Activated naive CD4-positive, alpha-beta T cell treated with anti-CD3 and anti-CD28 coated beads, Interleukin-2, amount 10 ng/mL, durations not matched to agents 7 days and 5 days (primary cell): ENCODE measurements around the gene MRE11.
"Not testable (repeated sequence)": the region's sequence is repeated elsewhere in the genome, so short reads cannot be mapped to it uniquely, and the experiment has no call there.

ENCODE experiments used
- CTCF ChIA-PET: fragments of 350-600 bp; sonication (Branson Sonifier 250); formaldehyde crosslinking; loops from one replicate; lab custom pipeline; 2021; ENCODE audit warnings: antibody characterized with exemption; lab: Charles Lee
- DNase-seq: peaks from one replicate; pipeline ENCODE4 v3.0.0-alpha.2; 2020
- H3K27ac Mint-ChIP-seq: one replicate; pipeline ENCODE4 v1.8.0; 2021; ENCODE audit warnings: mild to moderate bottlenecking, moderate library complexity, mixed read lengths
- H3K27me3 Mint-ChIP-seq: one replicate; pipeline ENCODE4 v1.8.0; 2021; ENCODE audit warnings: mild to moderate bottlenecking, mixed read lengths
- H3K36me3 Mint-ChIP-seq: one replicate; pipeline ENCODE4 v1.8.0; 2021; ENCODE audit warnings: mixed read lengths
- H3K4me1 Mint-ChIP-seq: one replicate; pipeline ENCODE4 v1.8.0; 2021; ENCODE audit warnings: mixed read lengths
- H3K4me3 Mint-ChIP-seq: one replicate; pipeline ENCODE4 v1.8.0; 2021; ENCODE audit warnings: mild to moderate bottlenecking, moderate library complexity, mixed read lengths
- H3K9me3 Mint-ChIP-seq: one replicate; pipeline ENCODE4 v1.8.0; 2021; ENCODE audit warnings: mixed read lengths

The MRE11 gene

DNA sequence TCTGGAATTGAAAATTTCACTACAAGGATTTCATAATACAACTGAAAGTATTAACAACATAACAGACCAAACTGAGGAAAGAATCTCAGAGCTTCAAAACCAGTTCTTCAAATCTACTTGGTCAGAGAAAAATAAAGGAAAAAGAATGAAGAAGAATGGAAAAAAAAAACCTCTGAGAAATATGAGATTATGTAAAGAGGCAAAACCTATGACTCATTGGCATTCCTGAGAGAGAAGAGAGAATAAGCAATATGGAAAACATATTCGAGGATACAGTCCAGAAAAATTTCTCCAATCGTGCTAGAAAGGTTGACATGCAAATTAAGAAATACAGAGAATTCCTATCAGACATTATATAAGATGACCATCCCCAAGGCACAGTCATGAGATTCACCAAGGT, 69.0 kb downstream of the MRE11 start:
- Mint-ChIP-seq H3K36me3 (peaks cover 51% of the 10 kb centered on the region), H3K4me1 (no peaks in the 10 kb centered on the region), H3K27me3 (no peaks in the 10 kb centered on the region), H3K9me3 (peaks cover 3% of the 10 kb centered on the region), H3K27ac (no peak overlapping the region), H3K4me3 (no peak overlapping the region)
- CTCF ChIA-PET: no interaction called here
- DNase-seq: no peak

DNA sequence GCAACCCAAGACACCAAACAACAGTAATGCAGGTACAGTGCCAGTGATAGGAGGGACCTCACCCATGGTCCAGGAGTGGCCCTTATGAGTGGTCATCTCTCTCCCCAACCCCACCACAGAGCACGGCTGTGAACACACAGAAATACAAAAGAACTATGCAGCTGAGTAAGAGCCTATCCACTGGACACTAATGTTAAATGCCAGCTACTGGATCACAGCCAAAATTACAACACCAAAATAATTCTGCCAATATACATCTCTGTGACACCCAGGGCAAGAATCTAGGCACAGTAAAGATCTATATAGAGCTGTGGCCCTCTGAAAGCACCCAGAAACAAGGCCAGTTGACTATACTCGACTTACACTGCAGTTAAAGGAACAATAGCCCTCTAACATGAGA, 69.6 kb downstream of the MRE11 start:
- no peak for DNase-seq
- H3K36me3 Mint-ChIP-seq: peaks cover 46% of the 10 kb centered on the region
- H3K4me1 Mint-ChIP-seq: no peaks in the 10 kb centered on the region
- H3K4me3 Mint-ChIP-seq: no peak overlapping the region
- H3K9me3 Mint-ChIP-seq: peaks cover 3% of the 10 kb centered on the region
- H3K27ac Mint-ChIP-seq: no peak overlapping the region
- no peaks in the 10 kb centered on the region for H3K27me3 Mint-ChIP-seq
- CTCF ChIA-PET: no interaction called here

GRCh38 chr11:94423507-94423906, 70.1 kb downstream of the MRE11 start:
- Mint-ChIP-seq H3K4me3 (no peak overlapping the region), H3K27ac (no peak overlapping the region), H3K36me3 (peaks cover 42% of the 10 kb centered on the region), H3K4me1 (no peaks in the 10 kb centered on the region), H3K27me3 (no peaks in the 10 kb centered on the region), H3K9me3 (peaks cover 3% of the 10 kb centered on the region)
- no peak for DNase-seq
- CTCF ChIA-PET: no interaction called here

DNA sequence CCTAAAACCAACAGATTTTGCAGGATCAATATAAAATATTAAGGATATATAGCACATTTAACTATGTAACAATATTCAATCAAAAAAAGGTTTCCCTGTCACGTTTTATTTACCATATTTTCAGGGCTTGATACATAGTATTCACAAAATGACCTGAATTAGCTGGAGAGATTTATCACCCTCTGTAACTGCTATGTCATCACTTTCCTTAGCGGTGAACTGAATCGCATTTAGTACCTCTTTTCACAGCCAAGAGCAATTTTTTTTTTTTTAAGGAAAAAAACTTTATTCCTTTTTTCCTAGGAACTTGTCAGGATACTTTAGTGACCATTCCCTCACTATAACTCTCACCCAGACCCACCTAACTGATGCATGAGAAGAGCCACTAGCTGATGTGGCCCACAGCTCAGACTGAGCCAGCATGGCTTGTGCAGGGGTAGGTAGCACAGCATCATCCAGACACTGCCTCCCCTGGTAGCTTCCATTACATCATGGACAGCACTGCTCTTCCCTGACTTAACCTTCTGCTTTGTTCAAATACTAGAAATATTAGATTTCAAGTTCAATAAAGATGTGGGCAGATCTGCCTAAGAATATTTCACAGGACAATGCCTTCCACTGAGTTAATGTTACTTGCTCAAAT, 75.4 kb downstream of the MRE11 start:
- CTCF ChIA-PET: interaction anchor here (0.6 to 0.7 kb wide), 2 partner anchors 39 to 114 kb away, joined by 3 to 4 read pairs; partner anchors contain the start of gene IZUMO1R
- no peak for DNase-seq
- Mint-ChIP-seq H3K27ac (no peak overlapping the region), H3K4me3 (no peak overlapping the region), H3K36me3 (peaks cover 12% of the 10 kb centered on the region), H3K27me3 (no peaks in the 10 kb centered on the region), H3K9me3 (no peaks in the 10 kb centered on the region), H3K4me1 (no peaks in the 10 kb centered on the region)

DNA sequence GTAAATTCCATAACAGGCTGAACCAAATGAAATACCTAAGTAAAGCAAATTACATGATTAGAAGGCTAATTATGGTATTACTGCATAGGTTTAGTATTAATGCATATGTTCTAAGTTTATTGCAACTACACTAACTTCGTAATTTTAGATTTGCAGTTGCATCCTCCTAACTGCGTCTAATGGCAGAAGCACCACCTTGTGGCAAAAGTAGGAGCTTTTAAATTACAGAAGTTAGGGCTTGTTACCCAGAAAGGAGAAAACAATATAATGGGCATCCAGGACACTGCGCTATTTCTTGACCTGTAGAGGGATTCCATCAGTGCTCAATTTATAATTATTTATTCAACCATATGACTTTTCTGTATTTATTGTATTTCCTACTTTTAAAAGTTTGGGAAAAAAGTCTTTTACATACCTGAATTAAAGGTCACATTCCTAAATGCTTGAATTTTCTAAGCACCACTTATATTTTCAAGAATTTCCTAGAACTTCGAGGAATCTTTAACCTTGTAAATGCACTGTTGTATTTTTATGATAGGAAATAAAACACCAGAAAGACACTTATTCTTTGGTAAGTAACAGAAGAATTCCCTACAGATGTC, 76.2 kb downstream of the MRE11 start:
- Mint-ChIP-seq H3K27ac (no peak overlapping the region), H3K36me3 (peaks cover 11% of the 10 kb centered on the region), H3K9me3 (no peaks in the 10 kb centered on the region), H3K27me3 (no peaks in the 10 kb centered on the region), H3K4me3 (no peak overlapping the region), H3K4me1 (no peaks in the 10 kb centered on the region)
- CTCF ChIA-PET: interaction anchor here (0.6 to 0.9 kb wide), 4 partner anchors 10 to 1194 kb away, joined by 3 to 4 read pairs (median 3); partner anchors contain the start of gene IZUMO1R
- DNase-seq: no peak

DNA sequence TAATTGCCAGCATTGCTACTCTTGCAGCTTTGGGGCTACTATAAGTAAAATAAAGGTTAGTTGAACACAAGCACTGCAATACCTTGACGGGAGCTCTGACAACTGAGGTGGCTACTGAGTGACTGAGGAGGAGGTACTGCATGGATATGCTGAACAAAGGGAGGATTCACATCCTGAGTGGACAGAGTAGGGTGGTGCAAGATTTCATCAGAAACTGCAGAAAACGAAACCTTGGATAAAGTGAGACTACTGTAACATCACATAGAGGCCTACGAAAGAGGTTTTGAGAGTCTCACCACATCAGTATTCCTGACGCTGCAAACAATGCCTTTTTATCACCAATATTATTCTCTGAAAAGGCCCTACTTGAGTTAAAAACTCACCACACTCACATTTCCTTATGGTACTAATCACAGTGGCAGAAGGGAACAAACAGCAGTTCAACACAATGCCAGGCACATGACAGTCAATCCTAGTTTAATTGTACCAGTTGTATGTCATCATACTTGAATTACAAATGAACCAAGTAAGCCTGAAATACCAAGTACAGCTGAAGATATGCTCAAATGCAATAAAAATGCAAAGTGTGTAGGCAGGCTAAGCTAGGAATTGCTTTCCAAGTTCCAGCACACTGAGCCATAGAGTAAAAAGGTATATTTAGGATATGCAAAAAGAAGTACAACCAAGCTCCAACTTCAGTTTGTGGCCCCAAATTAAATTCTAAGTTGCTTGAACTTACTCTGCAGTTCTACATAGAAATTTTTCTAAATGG, 88.4 kb downstream of the MRE11 start:
- Mint-ChIP-seq H3K4me3 (no peak overlapping the region), H3K27me3 (peaks cover 36% of the 10 kb centered on the region), H3K9me3 (peaks cover 10% of the 10 kb centered on the region), H3K27ac (no peak overlapping the region), H3K4me1 (peaks cover 7% of the 10 kb centered on the region), H3K36me3 (peaks cover 1% of the 10 kb centered on the region)
- no peak for DNase-seq
- CTCF ChIA-PET: no interaction called here

GRCh38 chr11:94402355-94402754, 91.3 kb downstream of the MRE11 start:
- Mint-ChIP-seq H3K9me3 (peaks cover 2% of the 10 kb centered on the region), H3K4me1 (peaks cover 7% of the 10 kb centered on the region), H3K4me3 (no peak overlapping the region), H3K27ac (no peak overlapping the region), H3K36me3 (peaks cover 1% of the 10 kb centered on the region), H3K27me3 (peaks cover 65% of the 10 kb centered on the region)
- CTCF ChIA-PET: no interaction called here
- no peak for DNase-seq

DNA sequence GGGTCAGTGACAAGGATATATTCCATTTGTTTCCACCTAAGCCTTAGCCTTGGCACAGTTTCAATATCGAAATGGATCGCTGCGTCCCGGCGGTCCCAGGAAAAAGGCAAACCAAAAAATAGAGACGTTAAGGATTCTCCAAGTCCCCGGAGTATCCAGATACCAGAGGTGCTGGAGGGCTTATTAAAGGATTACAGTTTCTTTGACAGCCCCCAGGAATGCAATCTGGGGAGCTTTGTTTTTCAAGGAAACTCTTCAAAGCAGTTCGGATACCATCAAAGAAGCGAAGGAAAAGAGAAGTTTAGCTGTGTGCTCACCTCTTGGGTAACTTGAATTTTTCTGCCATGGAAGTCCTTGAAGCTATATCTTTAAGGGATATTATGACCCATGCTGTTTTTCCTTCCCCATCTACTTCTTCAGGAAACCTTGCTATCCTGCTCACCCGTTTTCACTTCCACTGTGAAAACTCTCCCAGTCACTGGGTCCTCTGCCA, 91.8 kb downstream of the MRE11 start:
- H3K4me3 Mint-ChIP-seq: no peak overlapping the region
- CTCF ChIA-PET: no interaction called here
- H3K27me3 Mint-ChIP-seq: peaks cover 68% of the 10 kb centered on the region
- no peaks in the 10 kb centered on the region for H3K9me3 Mint-ChIP-seq
- peaks cover 7% of the 10 kb centered on the region for H3K4me1 Mint-ChIP-seq
- DNase-seq: no peak
- H3K27ac Mint-ChIP-seq: no peak overlapping the region
- peaks cover 1% of the 10 kb centered on the region for H3K36me3 Mint-ChIP-seq

DNA sequence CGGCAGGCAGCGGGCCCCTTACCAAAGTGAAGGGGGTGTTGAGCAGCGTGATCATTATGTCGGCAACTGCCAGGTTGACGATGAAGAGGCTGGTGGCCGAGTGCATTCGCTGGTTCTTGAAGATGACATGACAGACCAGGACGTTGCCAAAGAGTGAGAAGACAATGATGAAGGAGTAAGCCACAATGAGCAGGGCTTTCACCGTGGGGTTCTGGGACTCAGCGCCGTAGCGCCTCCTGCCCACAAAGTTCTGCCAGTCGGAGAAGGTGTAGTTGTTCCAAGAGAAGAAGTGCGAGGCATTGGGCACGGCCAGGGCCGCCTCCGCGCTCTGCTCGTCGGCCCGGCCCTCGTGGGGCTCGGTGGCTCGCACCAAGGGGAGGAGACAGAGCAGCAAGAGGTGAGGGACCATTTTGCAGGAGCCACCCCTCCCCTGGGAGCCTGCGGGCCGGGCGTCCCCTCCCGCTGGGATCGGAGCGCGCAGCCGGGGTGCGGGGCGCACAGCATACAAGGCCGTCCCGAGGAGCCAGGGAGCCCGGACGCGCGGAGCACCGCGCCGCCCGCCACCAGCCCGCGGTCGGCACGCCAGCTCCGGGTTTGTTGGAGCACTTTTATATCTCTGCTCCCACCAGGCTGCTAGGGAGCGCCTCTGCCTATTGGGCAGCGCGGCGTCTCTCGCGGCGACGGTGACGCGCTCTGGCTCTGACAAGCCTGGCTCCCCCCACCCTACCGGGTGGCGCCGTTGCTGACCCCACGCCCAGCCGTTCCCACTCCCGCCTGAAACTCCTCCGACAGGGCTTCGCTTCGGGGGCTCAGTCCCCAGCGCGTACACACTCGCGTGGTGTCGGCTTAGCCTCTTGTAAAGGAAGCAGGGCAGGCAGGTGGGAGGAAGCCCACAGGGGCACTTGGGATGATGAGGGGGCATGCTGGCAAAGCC, 92.5 kb downstream of the MRE11 start, which contains the start of gene GPR83:
TSS of gene GPR83 (minus strand) at position 581 of the 934 bp plus-strand sequence. CDS start at position 409, 172 bp downstream.
- Mint-ChIP-seq H3K27me3 (peaks cover 68% of the 10 kb centered on the region), H3K9me3 (no peaks in the 10 kb centered on the region), H3K27ac (no peak within 1 kb of the TSS), H3K4me1 (peaks cover 7% of the 10 kb centered on the region), H3K36me3 (peaks cover 1% of the 10 kb centered on the region), H3K4me3 (peak within 1 kb of the TSS; percentile 3)
- CTCF ChIA-PET: no interaction called here
- DNase-seq: no peak

GRCh38 chr11:94400457-94400838, 93.2 kb downstream of the MRE11 start:
- DNase-seq: no peak
- peaks cover 1% of the 10 kb centered on the region for H3K36me3 Mint-ChIP-seq
- no peaks in the 10 kb centered on the region for H3K9me3 Mint-ChIP-seq
- no peak overlapping the region for H3K27ac Mint-ChIP-seq
- H3K4me3 Mint-ChIP-seq: no peak overlapping the region
- peaks cover 68% of the 10 kb centered on the region for H3K27me3 Mint-ChIP-seq
- peaks cover 7% of the 10 kb centered on the region for H3K4me1 Mint-ChIP-seq
- CTCF ChIA-PET: no interaction called here

- peaks cover 7% of the 10 kb centered on the region for H3K4me1 Mint-ChIP-seq
- CTCF ChIA-PET: no interaction called here
- DNase-seq: no peak
- no peaks in the 10 kb centered on the region for H3K9me3 Mint-ChIP-seq
- peaks cover 1% of the 10 kb centered on the region for H3K36me3 Mint-ChIP-seq
- peaks cover 68% of the 10 kb centered on the region for H3K27me3 Mint-ChIP-seq
- no peak overlapping the region for H3K4me3 Mint-ChIP-seq
- H3K27ac Mint-ChIP-seq: no peak overlapping the region
These were observed 93.6 kb downstream of the MRE11 start for GRCh38 chr11:94400050-94400449.

GRCh38 chr11:94398101-94398500, 95.5 kb downstream of the MRE11 start:
- Mint-ChIP-seq H3K9me3 (no peaks in the 10 kb centered on the region), H3K4me1 (peaks cover 7% of the 10 kb centered on the region), H3K36me3 (peaks cover 1% of the 10 kb centered on the region), H3K27ac (no peak overlapping the region), H3K4me3 (no peak overlapping the region), H3K27me3 (peaks cover 61% of the 10 kb centered on the region)
- CTCF ChIA-PET: no interaction called here
- DNase-seq: no peak

DNA sequence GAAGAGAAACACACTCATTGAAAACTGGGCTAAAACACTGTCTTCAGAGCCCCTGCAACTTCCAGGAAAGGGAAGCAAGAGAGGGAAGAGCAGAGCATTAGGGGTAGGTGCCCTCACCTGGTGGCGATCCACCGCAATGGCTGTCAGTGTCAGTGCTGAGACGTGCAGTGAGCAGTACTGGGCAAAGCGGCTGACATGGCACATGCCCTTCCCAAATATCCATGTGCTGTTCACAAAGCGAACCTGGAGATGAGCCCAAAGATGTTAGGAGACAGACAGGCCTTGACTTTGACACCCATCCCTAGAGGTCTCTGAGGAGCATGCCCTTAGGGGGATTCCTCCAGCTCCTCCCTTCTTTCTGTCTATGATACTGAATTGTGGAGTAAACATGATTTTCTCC, 97.4 kb downstream of the MRE11 start:
- peaks cover 1% of the 10 kb centered on the region for H3K36me3 Mint-ChIP-seq
- no peaks in the 10 kb centered on the region for H3K9me3 Mint-ChIP-seq
- CTCF ChIA-PET: no interaction called here
- H3K4me1 Mint-ChIP-seq: peaks cover 7% of the 10 kb centered on the region
- no peak overlapping the region for H3K4me3 Mint-ChIP-seq
- DNase-seq: no peak
- H3K27ac Mint-ChIP-seq: no peak overlapping the region
- H3K27me3 Mint-ChIP-seq: peaks cover 43% of the 10 kb centered on the region

- H3K36me3 Mint-ChIP-seq, DNase-seq, H3K27ac Mint-ChIP-seq, H3K27me3 Mint-ChIP-seq, H3K9me3 Mint-ChIP-seq, H3K4me1 Mint-ChIP-seq, H3K4me3 Mint-ChIP-seq, CTCF ChIA-PET: not testable (repeated sequence)
These were observed 101.7 kb downstream of the MRE11 start for GRCh38 chr11:94391937-94392336.
